ENCODE data around the gene TRMT10B.
"Not testable (repeated sequence)": the region's sequence is repeated elsewhere in the genome, so short reads cannot be mapped to it uniquely, and the experiment has no call there.

Gene TRMT10B

GRCh38 chr9:37751704-37752103 lies 1.9 kb upstream of the TRMT10B start:
- DNase-seq (ENCODE audit: low read depth in 2 of 2) = not testable (repeated sequence)

- DNase-seq (ENCODE audit: low read depth in 2 of 2) = not testable (repeated sequence)
These were observed 1.5 kb upstream of the TRMT10B start for GRCh38 chr9:37752112-37752511.

- DNase-seq (ENCODE audit: low read depth in 2 of 2) = no peak
These were observed 740 bp upstream of the TRMT10B start for GRCh38 chr9:37752642-37753488.

GRCh38 chr9:37758747-37759146 lies 5.1 kb downstream of the TRMT10B start:
- DNase-seq (ENCODE audit: low read depth in 2 of 2) = no peak

GRCh38 chr9:37760416-37761161 lies 7.0 kb downstream of the TRMT10B start:
- no peak for DNase-seq (ENCODE audit: low read depth in 2 of 2)

GRCh38 chr9:37761511-37761910 lies 7.9 kb downstream of the TRMT10B start:
- no peak for DNase-seq (ENCODE audit: low read depth in 2 of 2)

GRCh38 chr9:37765263-37765662 lies 11.7 kb downstream of the TRMT10B start:
- DNase-seq (ENCODE audit: low read depth in 2 of 2) = not testable (repeated sequence)

- no peak for DNase-seq (ENCODE audit: low read depth in 2 of 2)
These were observed 15.7 kb downstream of the TRMT10B start for GRCh38 chr9:37769306-37769705.

- no peak for DNase-seq (ENCODE audit: low read depth in 2 of 2)
These were observed 16.4 kb downstream of the TRMT10B start for GRCh38 chr9:37769995-37770394.

- no peak for DNase-seq (ENCODE audit: low read depth in 2 of 2)
These were observed 21.8 kb downstream of the TRMT10B start for GRCh38 chr9:37775216-37775919.

GRCh38 chr9:37776328-37776727 lies 22.7 kb downstream of the TRMT10B start:
- no peak for DNase-seq (ENCODE audit: low read depth in 2 of 2)

GRCh38 chr9:37778534-37778933 lies 24.9 kb downstream of the TRMT10B start:
- no peak for DNase-seq (ENCODE audit: low read depth in 2 of 2)

- no peak for DNase-seq (ENCODE audit: low read depth in 2 of 2)
These were observed 30.6 kb downstream of the TRMT10B start for GRCh38 chr9:37784291-37784615.

- DNase-seq (ENCODE audit: low read depth in 2 of 2) = peak; percentile 69 to 83
These were observed 31.2 kb downstream of the TRMT10B start, which contains the start of gene EXOSC3 for GRCh38 chr9:37784616-37785483. Gene EXOSC3 (minus strand): TSS chr9:37785064. CDS start chr9:37785044, 20 bp downstream.

GRCh38 chr9:37787059-37787458 lies 33.5 kb downstream of the TRMT10B start:
- DNase-seq (ENCODE audit: low read depth in 2 of 2) = no peak

- no peak for DNase-seq (ENCODE audit: low read depth in 2 of 2)
These were observed 34.7 kb downstream of the TRMT10B start for GRCh38 chr9:37788332-37788731.

GRCh38 chr9:37790096-37790495 lies 36.5 kb downstream of the TRMT10B start:
- no peak for DNase-seq (ENCODE audit: low read depth in 2 of 2)

- DNase-seq (ENCODE audit: low read depth in 2 of 2) = no peak
These were observed 38.5 kb downstream of the TRMT10B start for GRCh38 chr9:37792122-37792521.

GRCh38 chr9:37796232-37796631 lies 42.6 kb downstream of the TRMT10B start:
- DNase-seq (ENCODE audit: low read depth in 2 of 2) = no peak

GRCh38 chr9:37798677-37799076 lies 45.1 kb downstream of the TRMT10B start:
- DNase-seq (ENCODE audit: low read depth in 2 of 2) = no peak

GRCh38 chr9:37800631-37801286 lies 47.2 kb downstream of the TRMT10B start, which contains the start of gene DCAF10:
Gene DCAF10 (plus strand): TSS chr9:37800797. CDS start chr9:37800867, 70 bp downstream.
- peak; percentile 84 to 90 for DNase-seq (ENCODE audit: low read depth in 2 of 2)
